Testis (tissue), 2 donors: Measurements from ENCODE around the gene MAPKAPK2.

Experiments
- CTCF ChIP-seq, 3 experiments: fragments of 450-650 bp in 2 of 3; fragments of 200-600 bp in 1 of 3; sonication (generic) in 1 of 3; IDR thresholded peaks; one replicate each; pipeline ENCODE4 v1.5.1; 2016 to 2019; ENCODE audit warnings: antibody characterized with exemption in 3 of 3, mild to moderate bottlenecking in 2 of 3, moderate library complexity in 1 of 3
- POLR2A ChIP-seq: fragments of 450-650 bp; IDR thresholded peaks from one replicate; pipeline ENCODE4 v1.6.1; 2017; ENCODE audit warnings: antibody characterized with exemption, mild to moderate bottlenecking, moderate library complexity

DNA sequence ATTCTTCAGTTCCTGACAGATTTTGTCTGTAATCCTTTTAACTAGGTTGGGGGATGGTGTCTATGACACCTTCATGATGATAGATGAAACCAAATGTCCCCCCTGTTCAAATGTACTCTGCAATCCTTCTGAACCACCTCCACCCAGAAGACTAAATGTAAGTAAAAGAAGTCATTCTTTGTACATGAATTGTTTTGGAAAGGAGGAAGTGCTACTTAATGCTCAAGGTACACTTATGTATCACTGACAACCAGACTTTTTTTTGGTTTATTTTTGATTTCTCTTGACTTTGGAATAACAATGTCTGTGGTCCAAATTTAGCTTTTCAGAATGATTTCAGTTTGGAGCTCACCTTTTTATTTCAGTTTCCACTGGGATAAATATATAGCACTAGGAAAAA is 47.1 kb upstream of the MAPKAPK2 start:
- no peak for TF ChIP-seq CTCF (IDR thresholded peaks at IDR 0.05)
- no peak for TF ChIP-seq POLR2A
